Naive B cell (primary cell): ENCODE measurements around the gene GRID1. TPM values are rescaled to one million over a fixed set of nuclear protein-coding genes. Genes with fewer than 3 reads are reported as not detected.

Experiments
- ATAC-seq, 2 donors: fragments of 150-1000 bp; cut with Tn5 transposase; 2 replicates each; pipeline ENCODE4 v1.10.0; 2021; ENCODE audit warnings: low read depth in 2 of 2, mild to moderate bottlenecking in 2 of 2, moderate library complexity in 2 of 2
- DNase-seq: peaks from one replicate; pipeline ENCODE4 v3.0.0; 2022
- H3K27ac Mint-ChIP-seq, 6 donors: one replicate each; pipeline ENCODE4 v1.8.0; 2020 to 2022; ENCODE audit warnings: mild to moderate bottlenecking in 6 of 6, mixed read lengths in 6 of 6, moderate library complexity in 5 of 6, inconsistent platforms in 2 of 6
- H3K27me3 Mint-ChIP-seq, 3 donors: one replicate each; pipeline ENCODE4 v1.8.0; 2021 to 2022; ENCODE audit warnings: mixed read lengths in 3 of 3, mild to moderate bottlenecking in 1 of 3
- H3K36me3 Mint-ChIP-seq, 2 donors: one replicate each; pipeline ENCODE4 v1.8.0; 2020 to 2022; ENCODE audit warnings: mixed read lengths in 2 of 2, inconsistent platforms in 1 of 2, mild to moderate bottlenecking in 1 of 2
- H3K4me1 Mint-ChIP-seq, 3 donors: one replicate each; pipeline ENCODE4 v1.8.0; 2020 to 2022; ENCODE audit warnings: mixed read lengths in 3 of 3, inconsistent platforms in 1 of 3, mild to moderate bottlenecking in 1 of 3, moderate library complexity in 1 of 3
- H3K4me3 Mint-ChIP-seq, 8 donors: one replicate each; pipeline ENCODE4 v1.8.0; 2020 to 2022; ENCODE audit warnings: mild to moderate bottlenecking in 8 of 8, mixed read lengths in 8 of 8, moderate library complexity in 8 of 8, inconsistent platforms in 2 of 8
- H3K9me3 Mint-ChIP-seq, 7 donors: one replicate each; pipeline ENCODE4 v1.8.0; 2020 to 2022; ENCODE audit warnings: mixed read lengths in 7 of 7, mild to moderate bottlenecking in 5 of 7, inconsistent platforms in 2 of 7, moderate library complexity in 1 of 7
- polyA plus RNA-seq, 6 donors: library from polyadenylated mRNA; unstranded; fragments of 300-500 nt; fragmentation: Illumina TruSeq; gene quantifications; one replicate each; pipeline ENCODE4 v1.2.3, GENCODE V29; 2021; ENCODE audit warnings: low read depth in 6 of 6

GRID1 gene
- polyA plus RNA-seq, 6 donors from 2014 or later: not detected

DNA sequence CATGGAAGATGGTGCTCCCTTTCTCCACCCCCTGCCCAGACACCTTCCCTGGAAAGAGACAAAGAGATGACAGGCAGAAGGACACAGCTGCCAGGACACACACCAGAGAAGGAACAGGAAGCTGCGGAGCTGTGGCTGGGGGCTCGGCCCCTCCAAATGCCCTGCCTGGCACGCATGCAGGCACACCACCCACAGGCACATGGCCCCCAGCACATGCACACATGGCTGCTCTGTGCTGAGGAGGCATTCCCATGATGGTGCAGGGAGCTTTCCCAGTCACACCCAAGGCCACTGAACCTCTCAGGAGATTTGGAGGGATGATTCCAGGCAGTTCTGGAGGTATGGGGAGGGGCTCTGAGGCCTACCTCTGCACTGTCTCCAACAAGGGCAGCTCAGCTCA lies 143.3 kb downstream of the GRID1 start:
- peaks cover 0 to 14% (median 2%) of the 10 kb centered on the region in 3 donors for H3K4me1 Mint-ChIP-seq
- peaks cover 4 to 24% (median 7%) of the 10 kb centered on the region in 3 donors for H3K27me3 Mint-ChIP-seq
- H3K27ac Mint-ChIP-seq: no peak overlapping the region
- ATAC-seq: no peak
- DNase-seq: no peak
- H3K4me3 Mint-ChIP-seq: no peak overlapping the region
- H3K36me3 Mint-ChIP-seq: no peaks in the 10 kb centered on the region
- H3K9me3 Mint-ChIP-seq: no peaks in the 10 kb centered on the region

DNA sequence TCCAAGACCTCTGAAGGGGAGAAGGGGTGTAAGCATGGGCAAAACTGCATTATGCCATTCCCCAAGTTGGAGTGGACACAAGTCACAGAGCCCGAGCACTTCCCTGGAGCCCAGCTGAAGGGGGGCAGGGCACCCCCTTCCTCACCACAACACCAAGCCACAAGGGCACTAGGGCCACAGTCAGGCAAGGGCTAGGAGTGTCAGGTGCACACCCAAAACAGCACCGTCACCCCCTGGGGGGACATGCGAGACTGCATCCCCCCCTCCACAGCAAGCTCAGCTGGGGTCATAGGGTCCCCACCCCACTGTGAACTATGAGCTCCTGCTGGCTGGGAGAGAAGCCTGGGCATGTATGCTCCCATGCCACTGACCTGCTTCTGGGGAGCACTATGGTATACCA lies 143.9 kb downstream of the GRID1 start:
- no peaks in the 10 kb centered on the region for H3K9me3 Mint-ChIP-seq
- peaks cover 4 to 30% (median 13%) of the 10 kb centered on the region in 3 donors for H3K27me3 Mint-ChIP-seq
- H3K4me1 Mint-ChIP-seq: peaks cover 0 to 14% (median 0%) of the 10 kb centered on the region in 3 donors
- H3K36me3 Mint-ChIP-seq: no peaks in the 10 kb centered on the region
- DNase-seq (no peak), ATAC-seq (no peak)
- H3K27ac Mint-ChIP-seq: no peak overlapping the region
- no peak overlapping the region for H3K4me3 Mint-ChIP-seq

DNA sequence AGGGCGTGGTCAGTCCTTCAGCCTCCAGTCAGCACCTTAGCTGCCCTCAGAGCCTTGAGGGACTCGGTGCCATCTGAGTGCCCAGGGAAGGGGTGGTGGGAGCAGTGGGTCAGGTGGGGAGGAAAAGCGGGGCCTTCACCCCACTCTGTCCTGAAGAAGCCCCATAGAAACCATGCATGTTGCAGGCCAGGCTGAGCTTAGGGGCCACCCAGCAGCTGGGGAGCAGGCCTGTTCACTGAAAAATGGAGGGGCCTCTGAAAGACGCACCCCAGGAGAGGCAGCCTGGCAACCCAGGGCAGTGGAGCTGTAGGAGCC lies 144.3 kb downstream of the GRID1 start:
- peaks cover 4 to 30% (median 14%) of the 10 kb centered on the region in 3 donors for H3K27me3 Mint-ChIP-seq
- no peak for ATAC-seq
- H3K36me3 Mint-ChIP-seq: no peaks in the 10 kb centered on the region

DNA sequence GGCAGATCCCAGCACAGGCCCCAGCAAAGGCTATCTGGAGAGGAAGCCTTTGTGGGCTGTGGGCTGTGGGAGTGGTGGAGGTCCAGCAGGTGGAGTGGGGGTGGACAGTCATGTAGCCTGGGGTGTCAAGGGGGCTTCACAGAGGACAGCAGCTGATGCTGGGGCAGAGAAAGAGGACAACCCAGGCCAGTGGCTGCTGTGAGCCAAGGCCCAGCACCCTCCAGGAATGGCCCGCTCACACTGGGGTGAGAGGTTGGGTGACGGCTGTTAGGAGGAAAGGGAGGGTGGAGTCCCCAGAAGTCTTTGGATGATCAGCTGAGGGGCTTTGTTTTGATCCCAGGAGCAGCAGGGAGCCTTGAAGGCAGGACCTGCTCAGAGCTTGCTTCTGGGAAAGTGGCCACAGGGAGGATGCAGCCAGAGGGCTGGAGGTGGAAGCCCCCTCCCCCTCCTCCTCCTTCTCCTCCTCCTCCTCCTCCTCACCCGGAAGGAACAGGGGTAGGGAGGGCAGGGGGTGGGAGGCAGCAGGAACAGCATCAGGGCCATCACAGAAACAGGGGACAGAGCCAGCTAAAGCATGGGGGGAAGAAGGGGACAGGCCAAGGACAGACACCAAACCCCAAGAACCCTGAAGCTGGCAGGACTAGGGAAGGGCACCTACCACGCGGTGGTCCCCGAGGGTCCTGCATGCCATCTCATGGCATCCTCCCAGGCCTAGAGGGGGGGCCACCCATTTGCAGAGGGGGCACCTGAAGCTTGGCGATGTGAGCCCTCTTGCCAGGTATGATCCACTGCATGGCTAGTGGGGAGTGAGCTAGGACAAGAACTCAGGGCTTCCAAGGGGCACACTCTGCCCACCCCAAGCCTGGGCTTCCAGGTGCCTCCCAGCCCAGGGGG lies 144.9 kb downstream of the GRID1 start:
- H3K27ac Mint-ChIP-seq: no peak overlapping the region
- H3K36me3 Mint-ChIP-seq: no peaks in the 10 kb centered on the region
- peaks cover 4 to 26% (median 14%) of the 10 kb centered on the region in 3 donors for H3K27me3 Mint-ChIP-seq
- no peaks in the 10 kb centered on the region for H3K9me3 Mint-ChIP-seq
- peaks cover 0 to 10% (median 0%) of the 10 kb centered on the region in 3 donors for H3K4me1 Mint-ChIP-seq
- DNase-seq (no peak), ATAC-seq (no peak)
- H3K4me3 Mint-ChIP-seq: peak overlapping the region in 1 of 8 donors; percentile 13

More for the DNA sequence above, 144.3 kb downstream of the GRID1 start:
- Mint-ChIP-seq H3K9me3 (no peaks in the 10 kb centered on the region), H3K4me3 (no peak overlapping the region), H3K27ac (no peak overlapping the region), H3K4me1 (peaks cover 0 to 14% (median 0%) of the 10 kb centered on the region in 3 donors)
- no peak for DNase-seq

DNA sequence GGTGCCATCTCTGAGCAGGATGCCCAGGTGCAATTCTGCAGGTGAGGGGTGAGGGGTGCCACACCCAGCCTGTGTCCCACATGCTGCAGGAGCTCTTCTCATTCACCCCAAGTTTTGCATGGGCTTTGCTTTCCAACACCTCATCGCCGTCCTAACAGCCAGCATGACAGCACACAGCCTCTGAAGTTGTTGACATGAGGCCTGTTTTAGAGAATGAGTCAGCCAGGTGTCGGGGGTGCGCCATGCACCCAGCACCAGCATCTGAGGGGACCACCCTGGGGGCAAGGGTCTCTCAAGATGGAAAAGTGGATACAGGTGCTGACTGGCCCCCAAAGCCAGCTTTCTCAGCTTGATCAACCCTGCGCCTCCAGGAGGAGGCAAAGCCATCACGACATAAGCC lies 146.0 kb downstream of the GRID1 start:
- no peaks in the 10 kb centered on the region for H3K36me3 Mint-ChIP-seq
- ATAC-seq (no peak), DNase-seq (no peak)
- no peaks in the 10 kb centered on the region for H3K9me3 Mint-ChIP-seq
- H3K4me1 Mint-ChIP-seq: peaks cover 0 to 10% (median 0%) of the 10 kb centered on the region in 3 donors
- no peak overlapping the region for H3K27ac Mint-ChIP-seq
- peaks cover 4 to 25% (median 24%) of the 10 kb centered on the region in 3 donors for H3K27me3 Mint-ChIP-seq
- no peak overlapping the region for H3K4me3 Mint-ChIP-seq

DNA sequence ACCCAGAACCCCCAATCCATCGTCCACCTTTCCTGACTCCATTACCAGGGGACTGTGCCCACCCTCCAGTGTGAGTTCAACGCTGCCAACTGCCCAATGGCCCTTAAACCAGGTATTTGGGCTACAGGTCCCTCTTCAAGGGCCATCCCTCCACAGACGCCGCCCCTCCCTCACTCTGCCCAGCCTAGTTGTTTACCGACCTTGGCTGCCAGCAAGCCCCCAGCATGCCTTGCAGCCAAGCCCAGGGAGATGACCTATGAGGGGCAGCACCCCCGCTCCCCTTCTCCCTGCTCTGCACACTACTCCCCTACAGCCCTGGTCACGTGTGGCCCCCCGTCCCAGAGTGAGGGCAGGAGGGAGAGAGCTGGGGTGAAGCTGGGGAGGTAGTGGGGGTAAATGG lies 147.3 kb downstream of the GRID1 start:
- H3K27ac Mint-ChIP-seq: peak overlapping the region in 1 of 6 donors; percentile 11
- no peaks in the 10 kb centered on the region for H3K36me3 Mint-ChIP-seq
- peaks cover 0 to 2% (median 0%) of the 10 kb centered on the region in 3 donors for H3K4me1 Mint-ChIP-seq
- ATAC-seq (no peak), DNase-seq (no peak)
- H3K27me3 Mint-ChIP-seq: peaks cover 4 to 27% (median 25%) of the 10 kb centered on the region in 3 donors
- no peak overlapping the region for H3K4me3 Mint-ChIP-seq
- no peaks in the 10 kb centered on the region for H3K9me3 Mint-ChIP-seq

DNA sequence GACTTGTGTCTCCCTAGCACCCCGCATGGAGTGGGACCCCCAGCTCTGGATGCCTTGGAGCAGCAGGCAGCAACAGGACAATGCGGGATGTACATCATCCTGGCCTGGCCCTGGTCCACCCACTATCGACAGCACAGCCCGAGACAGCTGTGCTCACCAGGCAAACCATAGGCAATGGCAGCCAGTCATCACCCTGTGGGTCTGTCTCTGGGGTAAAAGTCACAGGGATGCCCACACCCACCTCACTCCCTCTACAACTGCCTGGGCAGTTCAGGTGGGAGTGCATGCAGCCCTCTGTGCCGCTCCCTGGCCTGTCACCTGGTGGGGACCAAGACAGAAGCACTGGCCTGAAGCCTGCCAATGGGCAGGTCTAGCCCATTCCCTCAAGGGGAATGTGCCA lies 147.8 kb downstream of the GRID1 start:
- Mint-ChIP-seq H3K9me3 (peaks cover 0 to 2% (median 0%) of the 10 kb centered on the region in 7 donors), H3K27ac (no peak overlapping the region), H3K4me3 (no peak overlapping the region), H3K4me1 (no peaks in the 10 kb centered on the region), H3K36me3 (no peaks in the 10 kb centered on the region), H3K27me3 (peaks cover 4 to 31% (median 28%) of the 10 kb centered on the region in 3 donors)
- DNase-seq (no peak), ATAC-seq (no peak)

DNA sequence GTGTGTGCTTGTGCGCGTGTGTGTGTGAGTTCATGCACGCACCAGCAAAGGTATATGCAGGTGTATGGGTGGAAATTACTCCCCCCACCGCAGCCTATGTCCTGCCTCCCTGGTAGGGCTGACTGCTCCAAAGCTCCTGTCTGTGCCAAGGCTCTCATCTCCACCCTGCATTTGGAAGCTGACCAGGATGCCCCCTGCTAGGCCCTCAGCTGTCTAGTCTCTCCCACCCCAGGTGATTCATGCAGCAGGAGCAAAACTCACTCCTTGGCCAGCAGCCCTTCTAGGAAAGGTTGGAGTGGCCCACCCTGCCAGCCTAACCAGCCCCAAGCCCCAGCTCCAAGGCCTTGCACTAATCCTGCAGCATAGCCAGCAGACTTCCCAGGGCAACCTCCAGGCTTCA lies 148.4 kb downstream of the GRID1 start:
- DNase-seq: no peak
- H3K4me1 Mint-ChIP-seq: no peaks in the 10 kb centered on the region
- no peak overlapping the region for H3K4me3 Mint-ChIP-seq
- peaks cover 0 to 2% (median 0%) of the 10 kb centered on the region in 7 donors for H3K9me3 Mint-ChIP-seq
- no peaks in the 10 kb centered on the region for H3K36me3 Mint-ChIP-seq
- no peak for ATAC-seq
- no peak overlapping the region for H3K27ac Mint-ChIP-seq
- H3K27me3 Mint-ChIP-seq: peaks cover 4 to 38% (median 35%) of the 10 kb centered on the region in 3 donors

DNA sequence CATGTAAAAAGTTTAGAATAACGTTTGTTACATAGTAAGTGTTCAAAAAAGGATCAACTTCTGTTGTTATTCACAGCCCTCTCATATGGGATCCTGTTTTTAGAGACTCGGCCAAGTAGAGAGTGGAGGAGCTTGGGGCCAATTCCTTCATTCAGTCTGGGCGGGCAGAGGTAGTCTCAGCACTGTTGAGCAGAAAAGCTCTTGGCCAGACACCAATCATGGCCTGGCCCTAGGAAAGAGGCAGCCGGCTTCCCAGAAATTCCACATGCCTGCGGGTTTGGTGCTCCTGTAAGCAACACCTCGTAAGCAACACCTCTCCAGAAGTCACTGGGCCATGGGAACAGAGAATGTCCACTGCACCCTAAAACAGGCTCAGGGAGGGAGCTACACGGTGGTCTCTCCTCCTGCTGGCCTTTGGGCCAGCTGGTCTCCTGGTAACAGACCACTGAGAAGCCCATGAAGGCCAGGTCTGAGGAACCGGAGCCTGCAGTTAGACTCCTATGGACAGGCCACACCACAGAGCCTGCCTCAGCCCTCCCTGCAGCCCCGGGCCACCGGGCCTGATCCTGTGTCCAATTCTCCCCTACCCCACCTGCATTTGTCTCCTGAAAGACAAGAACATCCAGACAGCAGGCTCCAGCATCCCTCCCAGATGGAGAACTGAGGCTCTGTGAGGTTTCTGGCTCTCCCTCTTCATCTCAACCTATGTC lies 149.1 kb downstream of the GRID1 start:
- Mint-ChIP-seq H3K4me1 (no peaks in the 10 kb centered on the region), H3K27me3 (peaks cover 4 to 42% (median 37%) of the 10 kb centered on the region in 3 donors)
- DNase-seq: no peak

DNA sequence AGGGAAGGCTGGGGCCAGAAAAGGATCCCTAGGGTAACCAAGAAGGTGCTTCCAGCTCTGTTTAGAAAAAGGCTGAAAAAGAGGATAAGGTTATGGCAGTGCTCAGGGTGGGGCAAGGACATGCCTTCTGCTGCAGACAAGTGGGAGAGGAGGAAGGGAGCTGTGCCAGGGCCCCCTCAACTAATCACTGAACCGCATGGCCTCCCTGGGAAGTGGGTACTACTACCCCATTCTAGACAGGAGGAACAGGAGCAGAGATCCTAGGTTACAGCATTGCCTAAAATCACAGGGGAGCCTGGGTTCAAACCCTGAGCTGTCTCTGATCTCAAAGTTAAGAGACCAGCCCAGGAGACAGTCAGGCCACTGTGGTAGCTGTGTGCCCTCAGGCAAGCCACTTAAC lies 149.7 kb downstream of the GRID1 start:
- Mint-ChIP-seq H3K27me3 (peaks cover 4 to 42% (median 37%) of the 10 kb centered on the region in 3 donors), H3K4me1 (no peaks in the 10 kb centered on the region), H3K4me3 (no peak overlapping the region), H3K36me3 (no peaks in the 10 kb centered on the region), H3K27ac (peak overlapping the region in 1 of 6 donors; percentile 12), H3K9me3 (peaks cover 0 to 2% (median 0%) of the 10 kb centered on the region in 7 donors)
- ATAC-seq (no peak), DNase-seq (no peak)

More for the DNA sequence above, 149.1 kb downstream of the GRID1 start:
- Mint-ChIP-seq H3K36me3 (no peaks in the 10 kb centered on the region), H3K27ac (peak overlapping the region in 1 of 6 donors; percentile 31), H3K4me3 (no peak overlapping the region), H3K9me3 (peaks cover 0 to 2% (median 0%) of the 10 kb centered on the region in 7 donors)
- ATAC-seq: no peak

DNA sequence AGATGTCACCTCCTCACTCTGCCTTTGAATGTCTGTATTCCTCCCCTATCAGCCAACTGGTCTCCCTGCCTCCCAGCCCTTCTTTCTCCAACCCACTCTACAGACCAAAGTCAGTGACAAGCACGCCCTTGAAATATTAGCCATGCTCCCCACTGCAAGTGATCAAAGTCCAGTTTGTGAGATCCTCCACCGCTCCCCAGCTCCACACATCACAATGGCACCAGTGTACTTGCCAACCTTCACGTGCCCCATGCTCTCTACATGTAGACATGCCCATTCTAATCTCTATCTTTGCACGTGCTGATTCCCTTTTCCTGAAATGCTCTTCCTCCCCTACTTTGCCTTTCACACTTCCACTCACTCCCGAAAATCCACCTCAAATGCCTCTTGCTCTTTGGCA lies 150.9 kb downstream of the GRID1 start:
- DNase-seq (no peak), ATAC-seq (no peak)
- Mint-ChIP-seq H3K9me3 (peaks cover 0 to 2% (median 0%) of the 10 kb centered on the region in 7 donors), H3K27me3 (peaks cover 4 to 42% (median 36%) of the 10 kb centered on the region in 3 donors), H3K27ac (no peak overlapping the region), H3K4me3 (no peak overlapping the region), H3K4me1 (no peaks in the 10 kb centered on the region), H3K36me3 (no peaks in the 10 kb centered on the region)

DNA sequence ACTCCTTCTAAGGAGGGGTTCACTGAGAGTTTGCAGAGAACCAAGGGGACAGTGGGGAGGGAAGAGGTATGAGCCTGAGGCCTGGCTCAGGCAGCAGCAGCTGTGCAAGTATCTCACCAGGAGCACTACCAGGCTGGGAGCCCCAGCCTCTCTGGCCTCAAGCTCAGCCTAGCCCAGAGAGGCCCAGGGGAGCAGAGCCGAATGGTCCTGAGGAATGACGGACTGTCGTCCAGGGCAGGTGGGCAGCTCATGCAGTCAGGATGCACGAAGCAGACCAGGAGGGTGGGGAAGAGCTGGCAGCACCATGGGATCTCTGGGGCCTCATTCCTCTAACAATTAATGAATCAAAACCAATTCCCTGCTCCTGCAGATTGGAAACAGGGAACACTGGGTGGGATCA lies 151.5 kb downstream of the GRID1 start:
- H3K27ac Mint-ChIP-seq: no peak overlapping the region
- peaks cover 2 to 42% (median 39%) of the 10 kb centered on the region in 3 donors for H3K27me3 Mint-ChIP-seq
- no peaks in the 10 kb centered on the region for H3K36me3 Mint-ChIP-seq
- H3K4me3 Mint-ChIP-seq: no peak overlapping the region
- peaks cover 0 to 2% (median 0%) of the 10 kb centered on the region in 7 donors for H3K9me3 Mint-ChIP-seq
- ATAC-seq: no peak
- H3K4me1 Mint-ChIP-seq: no peaks in the 10 kb centered on the region
- DNase-seq: no peak

DNA sequence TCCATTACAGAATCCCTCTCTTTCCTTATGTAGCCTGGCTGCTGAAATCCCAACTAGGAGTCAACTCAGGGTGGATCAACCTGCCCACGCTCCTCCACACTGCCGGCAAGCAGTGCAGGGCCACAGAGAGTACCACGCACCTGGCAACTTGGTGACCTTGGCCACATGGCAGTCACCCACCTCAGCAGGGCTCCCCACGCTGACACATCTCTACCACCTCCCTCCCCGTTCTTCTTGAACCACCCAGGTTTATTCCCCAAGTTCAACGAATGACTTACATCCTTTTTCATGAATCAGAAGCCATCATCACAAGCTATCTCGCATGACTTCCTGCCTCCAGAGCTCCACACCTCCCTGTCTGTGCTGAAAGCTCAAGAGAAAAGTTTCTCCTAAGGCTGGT lies 153.4 kb downstream of the GRID1 start:
- peaks cover 5 to 41% (median 35%) of the 10 kb centered on the region in 3 donors for H3K27me3 Mint-ChIP-seq
- DNase-seq: no peak
- peak overlapping the region in 1 of 6 donors; percentile 15 for H3K27ac Mint-ChIP-seq
- H3K36me3 Mint-ChIP-seq: no peaks in the 10 kb centered on the region
- H3K9me3 Mint-ChIP-seq: peaks cover 0 to 2% (median 0%) of the 10 kb centered on the region in 7 donors
- H3K4me3 Mint-ChIP-seq: no peak overlapping the region
- no peak for ATAC-seq
- H3K4me1 Mint-ChIP-seq: no peaks in the 10 kb centered on the region

DNA sequence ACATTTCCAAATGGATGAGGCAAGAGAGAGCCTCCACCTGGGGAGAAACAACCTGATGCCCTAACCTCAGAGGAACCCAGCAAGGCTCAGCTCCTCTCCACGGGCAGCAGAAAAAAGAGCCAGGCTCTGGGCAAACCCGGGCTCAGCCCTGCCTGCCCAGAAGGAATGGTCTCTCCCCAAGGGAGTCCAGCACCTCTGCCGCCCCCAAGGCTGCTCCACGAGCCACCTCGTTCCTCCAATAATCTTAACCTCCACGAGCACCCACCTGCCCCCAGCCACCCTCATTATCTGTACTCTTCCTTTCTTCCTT lies 154.2 kb downstream of the GRID1 start:
- Mint-ChIP-seq H3K36me3 (no peaks in the 10 kb centered on the region), H3K9me3 (peaks cover 0 to 2% (median 0%) of the 10 kb centered on the region in 7 donors), H3K4me3 (no peak overlapping the region), H3K4me1 (no peaks in the 10 kb centered on the region), H3K27ac (peak overlapping the region in 1 of 6 donors; percentile 44), H3K27me3 (peaks cover 5 to 36% (median 30%) of the 10 kb centered on the region in 3 donors)
- ATAC-seq (no peak), DNase-seq (no peak)
